KOPT-K1 (cell line): ENCODE data around the gene SLC35F3.

Experiments used
- H3K27ac ChIP-seq: fragments of 200-600 bp; sonication (generic); 2 replicates; pipeline ENCODE4 v1.5.1; 2016; ENCODE audit warnings: antibody characterized with exemption, mild to moderate bottlenecking, low read depth, low read length; ENCODE audit not compliant: poor library complexity, severe bottlenecking
- H3K36me3 ChIP-seq: fragments of 200-600 bp; sonication (generic); 2 replicates; pipeline ENCODE4 v1.5.1; 2017; ENCODE audit warnings: antibody characterized with exemption, mild to moderate bottlenecking, low read length, moderate library complexity; ENCODE audit not compliant: insufficient read depth
- H3K9me3 ChIP-seq: fragments of 200-600 bp; sonication (generic); 2 replicates; pipeline ENCODE4 v1.5.1; 2017; ENCODE audit warnings: antibody characterized with exemption, low read length, mild to moderate bottlenecking; ENCODE audit not compliant: insufficient read depth, poor library complexity, severe bottlenecking

SLC35F3 gene

DNA sequence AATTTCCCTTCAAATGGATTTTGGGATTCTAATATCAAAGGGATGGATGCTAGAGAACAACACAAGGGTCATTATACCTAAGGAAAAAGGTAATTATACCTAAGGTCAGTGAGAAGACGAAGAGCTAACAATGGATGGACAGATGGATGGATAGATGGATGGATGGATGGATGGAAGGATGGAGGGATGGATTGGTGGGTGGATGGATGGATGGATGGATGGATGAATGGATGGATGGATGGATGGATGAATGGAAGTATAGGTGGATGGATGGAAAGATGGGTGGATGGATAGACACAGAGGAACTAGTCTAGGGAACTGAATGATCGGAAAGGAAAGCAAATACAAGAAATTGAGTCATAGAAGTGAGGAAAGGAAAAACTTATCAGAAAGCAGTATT is 34.0 kb downstream of the SLC35F3 start:
- Histone ChIP-seq H3K9me3 (peaks cover 3% of the 10 kb centered on the region), H3K27ac (no peak overlapping the region), H3K36me3 (no peaks in the 10 kb centered on the region)

DNA sequence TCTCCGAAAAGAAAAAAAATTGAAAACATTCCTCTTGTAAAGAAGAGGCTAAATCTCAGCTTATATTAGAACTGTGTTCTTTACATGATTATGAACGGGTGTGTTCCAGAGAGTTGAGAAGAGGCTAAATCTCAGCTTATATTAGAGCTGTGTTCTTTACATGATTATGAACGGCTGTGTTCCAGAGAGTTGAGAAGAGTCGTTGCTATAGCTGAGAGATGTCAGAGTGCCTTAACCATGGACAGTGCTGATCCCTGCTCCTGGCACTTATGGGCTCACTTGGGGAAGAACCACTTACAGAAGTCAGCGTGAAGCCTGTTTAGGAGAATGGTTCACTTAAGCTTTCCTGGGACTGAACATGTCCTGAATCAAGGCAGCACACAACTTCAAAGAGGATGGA is 35.0 kb downstream of the SLC35F3 start:
- Histone ChIP-seq H3K9me3 (peaks cover 3% of the 10 kb centered on the region), H3K27ac (no peak overlapping the region), H3K36me3 (no peaks in the 10 kb centered on the region)

DNA sequence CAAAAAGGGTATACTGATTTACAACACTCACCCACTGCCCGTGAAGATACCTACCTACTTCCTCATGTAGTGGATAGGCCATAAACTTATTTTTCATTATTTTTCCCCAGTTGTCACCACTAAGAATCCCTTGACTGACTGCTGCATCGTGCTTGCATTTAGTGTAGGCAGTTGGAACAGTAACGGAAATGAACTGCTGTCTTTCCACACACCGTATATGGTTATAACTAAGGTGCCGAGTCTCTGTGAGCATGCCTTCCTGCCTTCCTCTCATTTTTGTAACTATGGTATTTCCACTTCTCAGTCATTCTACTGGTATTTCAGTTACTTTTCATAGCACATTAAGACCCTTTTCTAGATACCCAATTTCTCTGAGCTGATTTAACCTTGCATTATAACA is 36.4 kb downstream of the SLC35F3 start:
- no peaks in the 10 kb centered on the region for H3K36me3 ChIP-seq
- H3K9me3 ChIP-seq: peaks cover 3% of the 10 kb centered on the region
- no peak overlapping the region for H3K27ac ChIP-seq

DNA sequence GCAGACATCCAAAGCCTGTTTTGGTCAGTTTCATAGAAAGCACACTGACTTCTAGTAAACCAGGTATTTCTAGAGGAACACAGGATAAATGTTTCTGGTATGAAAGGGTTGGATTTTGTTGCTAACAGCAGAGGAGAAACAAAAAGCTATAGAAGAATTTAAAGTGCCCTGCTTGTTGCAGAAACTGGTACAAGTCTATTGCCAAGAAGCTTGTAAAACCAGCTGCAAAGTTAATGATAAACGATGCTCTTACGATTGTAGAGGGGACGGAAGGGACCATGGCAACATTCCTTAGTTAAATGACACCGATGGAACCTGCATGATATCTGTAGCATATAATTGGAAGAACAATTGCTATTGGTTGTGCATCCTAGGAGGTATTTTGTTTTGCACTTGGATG is 40.1 kb downstream of the SLC35F3 start:
- Histone ChIP-seq H3K36me3 (no peaks in the 10 kb centered on the region), H3K27ac (no peak overlapping the region), H3K9me3 (peaks cover 3% of the 10 kb centered on the region)

DNA sequence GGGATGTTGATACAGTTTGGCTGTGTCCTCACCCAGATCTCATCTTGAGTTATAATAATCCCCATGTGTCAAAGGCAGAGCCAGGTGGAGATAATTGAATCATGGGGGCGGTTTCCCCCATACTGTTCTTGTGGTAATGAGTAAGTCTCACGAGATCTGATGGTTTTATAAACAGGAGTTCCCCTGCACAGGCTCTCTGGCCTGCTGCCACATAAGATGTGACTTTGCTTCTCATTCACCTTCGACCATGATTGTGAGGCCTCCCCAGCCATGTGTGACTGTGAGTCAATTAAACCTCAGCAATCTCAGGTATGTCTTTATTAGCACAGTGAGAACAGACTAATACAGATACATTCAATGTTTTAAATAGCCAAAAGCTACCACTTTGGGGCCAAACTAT is 41.1 kb downstream of the SLC35F3 start:
- H3K9me3 ChIP-seq: peaks cover 3% of the 10 kb centered on the region
- H3K36me3 ChIP-seq: no peaks in the 10 kb centered on the region
- no peak overlapping the region for H3K27ac ChIP-seq

DNA sequence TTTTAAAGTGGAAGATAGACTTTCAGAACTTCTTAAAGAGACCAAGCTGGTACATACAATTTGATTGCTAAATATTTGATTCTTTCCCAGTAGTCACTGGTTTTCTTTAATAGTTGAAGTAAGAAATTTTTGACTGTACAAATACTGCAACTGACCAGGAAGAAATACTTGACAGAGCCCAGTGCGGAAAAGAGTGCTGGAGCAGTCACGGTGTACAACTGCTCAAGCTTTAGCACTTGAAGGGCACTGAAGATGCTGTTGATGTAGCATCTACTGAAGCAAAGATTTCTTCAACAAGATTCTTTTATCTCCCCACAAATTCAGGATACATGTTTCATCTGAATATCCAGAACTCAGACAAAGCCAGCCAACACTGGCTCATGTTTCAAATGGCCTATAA is 41.5 kb downstream of the SLC35F3 start:
- H3K27ac ChIP-seq: no peak overlapping the region
- peaks cover 3% of the 10 kb centered on the region for H3K9me3 ChIP-seq
- H3K36me3 ChIP-seq: no peaks in the 10 kb centered on the region

DNA sequence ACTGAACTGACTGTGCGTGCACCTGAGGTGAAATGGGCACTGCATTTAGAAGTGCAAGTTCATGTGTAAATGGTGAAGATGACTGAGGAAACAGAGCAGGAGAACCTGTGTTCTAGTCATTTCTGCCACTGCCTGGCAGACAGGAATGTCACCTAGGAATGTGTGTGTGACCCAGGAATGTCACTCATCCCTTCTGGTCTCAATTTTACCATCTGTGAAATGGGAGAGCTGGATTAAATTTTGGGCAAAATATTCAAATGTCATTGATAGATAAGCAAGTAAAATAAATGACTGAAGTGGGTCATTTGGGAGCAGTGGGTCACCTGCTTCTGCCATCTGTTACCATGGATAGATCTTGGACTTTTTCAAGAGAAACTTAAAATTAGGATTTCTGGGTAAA is 42.2 kb downstream of the SLC35F3 start:
- Histone ChIP-seq H3K9me3 (peaks cover 9% of the 10 kb centered on the region), H3K36me3 (no peaks in the 10 kb centered on the region), H3K27ac (no peak overlapping the region)

DNA sequence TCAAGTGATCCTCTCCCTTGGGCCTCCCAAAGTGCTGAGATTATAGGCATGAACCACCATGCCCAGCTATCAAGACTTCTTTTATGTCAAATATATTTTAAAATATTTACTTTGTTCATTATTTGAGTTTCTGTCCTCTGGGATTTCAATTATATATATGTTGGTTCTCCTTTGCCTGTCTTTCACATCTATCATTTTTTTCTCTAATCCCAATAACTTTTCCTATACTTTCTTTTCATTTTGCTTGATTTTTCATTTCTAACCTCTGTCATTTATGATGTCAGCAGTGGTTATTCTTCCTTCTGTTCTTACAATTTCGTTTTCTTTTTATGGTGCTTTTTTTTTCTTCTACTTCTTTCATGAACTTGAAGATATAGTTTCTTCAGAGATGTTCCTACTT is 47.3 kb downstream of the SLC35F3 start:
- no peak overlapping the region for H3K27ac ChIP-seq
- peaks cover 14% of the 10 kb centered on the region for H3K9me3 ChIP-seq
- no peaks in the 10 kb centered on the region for H3K36me3 ChIP-seq

DNA sequence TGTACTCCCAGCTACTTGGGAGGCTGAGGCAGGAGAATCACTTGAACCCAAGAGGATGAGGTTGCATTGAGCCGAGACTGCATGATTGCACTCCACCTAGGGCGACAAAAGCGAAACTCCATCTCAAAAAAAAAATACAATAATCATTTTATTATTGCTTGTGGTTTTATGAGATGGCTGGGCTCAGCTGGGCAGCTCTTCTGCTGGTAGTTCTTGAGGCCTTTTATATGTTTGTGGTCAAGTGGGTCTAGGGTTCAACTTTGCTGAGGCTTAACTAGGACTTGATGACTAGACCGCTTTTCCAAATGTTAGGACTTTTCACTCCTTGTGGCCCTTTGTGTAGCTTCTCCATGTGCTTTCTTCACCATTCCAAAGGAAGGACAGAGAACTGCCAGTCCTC is 53.2 kb downstream of the SLC35F3 start:
- Histone ChIP-seq H3K27ac (no peak overlapping the region), H3K9me3 (peaks cover 6% of the 10 kb centered on the region)

DNA sequence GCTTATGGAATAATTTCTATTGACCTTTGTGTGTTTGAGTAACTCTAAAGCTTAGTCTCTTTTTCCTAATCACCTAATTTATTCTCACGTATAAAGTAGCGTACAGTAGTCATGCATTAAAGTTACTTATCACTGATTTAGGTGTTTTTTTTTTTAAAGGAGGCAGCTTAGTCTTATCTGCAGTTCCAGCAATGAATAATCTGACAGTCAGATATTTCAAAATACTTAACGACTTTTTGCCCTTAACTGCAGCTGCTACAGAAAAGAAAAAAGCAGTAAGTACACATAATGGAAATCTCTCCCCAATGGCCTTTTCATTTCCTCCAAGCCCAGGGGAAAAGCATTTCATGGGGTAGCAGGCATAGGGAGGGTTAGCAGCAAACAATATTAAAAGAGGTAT is 54.6 kb downstream of the SLC35F3 start:
- no peak overlapping the region for H3K27ac ChIP-seq
- H3K36me3 ChIP-seq: no peaks in the 10 kb centered on the region
- peaks cover 6% of the 10 kb centered on the region for H3K9me3 ChIP-seq

More for the DNA sequence above, 53.2 kb downstream of the SLC35F3 start:
- no peaks in the 10 kb centered on the region for H3K36me3 ChIP-seq

DNA sequence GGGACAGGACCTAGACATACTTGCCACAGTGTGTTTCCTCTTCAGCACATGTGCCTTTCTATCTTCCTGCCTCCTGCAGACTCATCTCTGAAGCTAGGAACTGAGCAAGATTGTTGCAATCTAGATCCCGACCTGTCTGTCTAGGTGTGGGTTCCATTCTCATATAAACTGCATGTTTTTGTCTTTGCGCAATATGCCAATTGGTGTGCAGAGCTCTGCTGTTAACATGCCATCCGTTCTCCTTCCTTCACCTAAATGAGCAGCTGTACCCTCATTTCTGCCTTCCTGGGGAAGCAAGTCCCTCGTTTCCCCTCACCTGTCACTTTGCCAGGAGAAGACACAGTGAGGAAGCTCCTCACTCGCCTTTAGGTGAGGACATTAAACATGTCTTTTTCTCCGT is 55.5 kb downstream of the SLC35F3 start:
- Histone ChIP-seq H3K36me3 (no peaks in the 10 kb centered on the region), H3K27ac (no peak overlapping the region), H3K9me3 (peaks cover 6% of the 10 kb centered on the region)

DNA sequence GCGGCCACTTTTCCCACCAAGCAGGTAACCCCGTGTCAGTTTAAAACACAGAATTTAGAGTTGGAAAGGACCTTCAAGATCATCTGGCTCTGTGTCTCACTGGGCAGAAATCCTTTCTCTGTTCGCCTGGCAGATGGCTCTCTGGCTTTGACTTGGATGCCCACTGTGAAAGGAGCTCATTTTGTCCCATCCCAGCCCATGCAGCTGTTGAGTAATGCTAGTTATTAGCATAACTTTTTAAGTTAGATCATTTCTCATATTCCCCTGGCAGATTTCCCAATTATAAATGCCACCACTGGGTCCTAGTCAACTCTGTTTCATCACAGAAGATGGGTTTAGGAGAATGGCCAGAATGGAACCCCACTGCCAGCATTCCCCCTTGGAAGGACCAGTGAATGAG is 55.9 kb downstream of the SLC35F3 start:
- H3K36me3 ChIP-seq: no peaks in the 10 kb centered on the region
- no peak overlapping the region for H3K27ac ChIP-seq
- peaks cover 6% of the 10 kb centered on the region for H3K9me3 ChIP-seq

DNA sequence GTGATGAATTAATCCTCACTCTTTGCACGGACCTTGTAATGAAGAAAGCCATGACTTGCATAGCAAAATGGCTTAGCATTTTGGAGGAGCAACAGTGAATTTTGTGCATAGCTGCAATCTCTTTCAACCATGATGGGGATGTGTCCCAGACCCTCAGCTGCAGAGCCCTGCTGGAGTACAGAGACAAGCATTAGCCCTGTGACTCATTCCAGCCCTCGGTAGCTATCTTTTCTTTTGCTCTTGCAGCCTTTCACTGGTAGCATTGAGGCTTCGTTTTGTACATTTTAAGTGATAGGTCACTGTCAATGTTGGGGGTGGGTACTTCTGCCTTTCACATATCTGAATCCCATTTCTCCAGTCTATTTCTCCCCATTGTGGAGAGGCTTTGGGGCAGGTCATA is 58.4 kb downstream of the SLC35F3 start:
- Histone ChIP-seq H3K9me3 (peaks cover 4% of the 10 kb centered on the region), H3K27ac (no peak overlapping the region), H3K36me3 (no peaks in the 10 kb centered on the region)

DNA sequence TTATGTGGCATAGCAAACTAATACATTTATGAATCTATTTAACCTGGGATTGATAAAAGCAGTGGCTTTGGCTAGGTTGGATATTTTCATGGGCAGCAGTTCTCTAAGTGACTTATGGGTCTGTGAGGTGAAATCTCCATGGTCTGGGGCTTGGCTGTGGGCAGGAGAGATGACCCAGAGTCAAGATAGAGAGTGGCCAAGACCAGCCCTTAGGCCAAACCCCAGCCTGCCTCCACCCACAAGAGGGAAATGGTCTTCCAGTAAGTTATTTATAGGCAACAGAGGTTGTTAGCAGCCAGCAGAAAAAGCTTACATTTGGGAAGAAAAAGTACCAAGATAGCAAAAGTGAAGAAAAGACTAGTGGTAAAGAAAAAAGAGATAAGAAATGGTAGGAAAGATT is 61.4 kb downstream of the SLC35F3 start:
- no peak overlapping the region for H3K27ac ChIP-seq
- H3K9me3 ChIP-seq: no peaks in the 10 kb centered on the region
- H3K36me3 ChIP-seq: no peaks in the 10 kb centered on the region

DNA sequence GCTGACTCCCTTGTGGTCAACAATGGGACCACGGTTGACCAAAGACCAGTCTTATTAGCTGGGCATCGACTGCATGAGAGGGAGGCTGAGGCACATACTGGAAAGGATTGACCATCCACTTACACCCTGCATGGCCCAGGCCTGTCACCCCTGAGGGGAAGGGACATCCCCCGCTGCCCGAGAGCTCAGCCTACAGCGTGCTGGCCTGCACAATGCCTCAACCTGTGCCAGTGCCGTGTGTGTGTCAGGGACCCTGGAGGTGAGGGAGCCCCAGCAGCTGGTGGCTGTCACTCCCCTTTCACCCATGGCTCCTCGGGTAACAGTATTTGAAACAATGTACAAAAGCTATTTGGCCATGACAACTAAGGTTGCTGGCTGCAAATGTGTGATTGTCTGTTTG is 67.3 kb downstream of the SLC35F3 start:
- Histone ChIP-seq H3K9me3 (no peaks in the 10 kb centered on the region), H3K36me3 (no peaks in the 10 kb centered on the region), H3K27ac (no peak overlapping the region)

DNA sequence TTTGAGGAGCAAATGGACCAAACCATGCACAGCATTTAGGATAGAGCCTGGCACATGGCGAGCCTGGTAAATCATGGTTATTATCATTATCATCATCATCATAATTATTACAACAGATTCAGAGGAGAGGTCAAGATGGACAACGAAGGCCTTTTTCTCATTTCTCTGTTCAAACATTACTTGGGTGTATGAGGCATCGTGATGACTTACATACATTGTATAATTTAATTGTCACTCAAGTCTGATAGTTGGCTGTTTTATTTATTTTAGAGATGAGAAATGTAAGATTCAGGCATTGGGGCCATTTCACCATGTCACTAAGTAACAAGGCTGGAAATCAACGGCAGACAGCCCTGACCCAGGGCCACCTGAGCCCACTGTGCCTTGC is 68.1 kb downstream of the SLC35F3 start:
- no peak overlapping the region for H3K27ac ChIP-seq
- H3K9me3 ChIP-seq: no peaks in the 10 kb centered on the region
- no peaks in the 10 kb centered on the region for H3K36me3 ChIP-seq
